H9 (cell line): ENCODE measurements around the gene PPP1R2C. TPM values are rescaled to one million over a fixed set of nuclear protein-coding genes. Genes with fewer than 3 reads are reported as not detected.

ENCODE experiments used
- DNase-seq: peaks from one replicate; pipeline ENCODE4 v3.0.0-alpha.2; 2017
- H2AFZ ChIP-seq: one replicate; pipeline ENCODE4 v1.6.1; 2013; ENCODE audit warnings: mild to moderate bottlenecking, low read length, control low read depth, moderate library complexity
- H2AK5ac ChIP-seq: 2 replicates; pipeline ENCODE4 v1.6.1; 2013; ENCODE audit warnings: low read length, control low read depth, mixed read lengths; ENCODE audit not compliant: insufficient read length
- H2BK120ac ChIP-seq: one replicate; pipeline ENCODE4 v1.6.1; 2013; ENCODE audit warnings: low read depth, mild to moderate bottlenecking, low read length, control low read depth, inconsistent platforms; ENCODE audit not compliant: poor library complexity, severe bottlenecking
- H2BK12ac ChIP-seq: 2 replicates; pipeline ENCODE4 v1.6.1; 2013; ENCODE audit warnings: low read length, control low read depth, mixed read lengths, low read depth; ENCODE audit not compliant: insufficient read length
- H2BK15ac ChIP-seq: 2 replicates; pipeline ENCODE4 v1.6.1; 2013; ENCODE audit warnings: low read depth, low read length, control low read depth
- H2BK20ac ChIP-seq: one replicate; pipeline ENCODE4 v1.6.1; 2013; ENCODE audit warnings: low read depth, mild to moderate bottlenecking, low read length, control low read depth, inconsistent platforms; ENCODE audit not compliant: poor library complexity, severe bottlenecking
- H2BK5ac ChIP-seq: 2 replicates; pipeline ENCODE4 v1.6.1; 2013; ENCODE audit warnings: low read length, control low read depth, mixed read lengths; ENCODE audit not compliant: insufficient read length
- H3K14ac ChIP-seq: 2 replicates; pipeline ENCODE4 v1.6.1; 2013; ENCODE audit warnings: low read length, control low read depth; ENCODE audit not compliant: insufficient read depth
- H3K18ac ChIP-seq: 2 replicates; pipeline ENCODE4 v1.6.1; 2013; ENCODE audit warnings: low read depth, mild to moderate bottlenecking, mixed read lengths, low read length, control low read depth; ENCODE audit not compliant: insufficient read length
- H3K23ac ChIP-seq: 2 replicates; pipeline ENCODE4 v1.6.1; 2013; ENCODE audit warnings: low read length, control low read depth, mixed read lengths, low read depth; ENCODE audit not compliant: insufficient read length
- H3K23me2 ChIP-seq: 2 replicates; pipeline ENCODE4 v1.6.1; 2013; ENCODE audit warnings: low read depth, mild to moderate bottlenecking, mixed read lengths, low read length, control low read depth; ENCODE audit not compliant: insufficient read length, poor library complexity, severe bottlenecking
- H3K27ac ChIP-seq: 2 replicates; pipeline ENCODE4 v1.5.1; 2013; ENCODE audit warnings: low read length, control low read depth, mixed read lengths, low read depth; ENCODE audit not compliant: insufficient read length
- H3K27me3 ChIP-seq: 2 replicates; pipeline ENCODE4 v1.6.1; 2013; ENCODE audit warnings: low read length, control low read depth, inconsistent platforms; ENCODE audit not compliant: insufficient read depth
- H3K4ac ChIP-seq: 2 replicates; pipeline ENCODE4 v1.6.1; 2013; ENCODE audit warnings: low read depth, mild to moderate bottlenecking, control low read depth, inconsistent platforms, low read length, moderate library complexity
- H3K4me1 ChIP-seq: 2 replicates; pipeline ENCODE4 v1.6.1; 2013; ENCODE audit warnings: low read length, control low read depth, inconsistent platforms; ENCODE audit not compliant: insufficient read depth
- H3K4me2 ChIP-seq: 2 replicates; pipeline ENCODE4 v1.6.1; 2013; ENCODE audit warnings: low read length, control low read depth, mixed read lengths; ENCODE audit not compliant: insufficient read length, insufficient read depth
- H3K56ac ChIP-seq: 2 replicates; pipeline ENCODE4 v1.6.1; 2013; ENCODE audit warnings: low read depth, mild to moderate bottlenecking, mixed read lengths, low read length, control low read depth; ENCODE audit not compliant: insufficient read length
- H3K79me1 ChIP-seq: 2 replicates; pipeline ENCODE4 v1.6.1; 2013; ENCODE audit warnings: low read depth, mild to moderate bottlenecking, moderate library complexity, low read length, control low read depth, inconsistent platforms; ENCODE audit not compliant: insufficient read depth, poor library complexity, severe bottlenecking
- H3K79me2 ChIP-seq: 2 replicates; pipeline ENCODE4 v1.6.1; 2013; ENCODE audit warnings: low read length, control low read depth, inconsistent platforms; ENCODE audit not compliant: insufficient read depth
- H3K9ac ChIP-seq: 2 replicates; pipeline ENCODE4 v1.6.1; 2013; ENCODE audit warnings: low read length, control low read depth, mixed read lengths; ENCODE audit not compliant: insufficient read length; ENCODE audit errors: extremely low read depth
- H3K9me3 ChIP-seq: one replicate; pipeline ENCODE4 v1.6.1; 2013; ENCODE audit warnings: low read depth, low read length, inconsistent platforms; ENCODE audit not compliant: control insufficient read depth
- H3T11ph ChIP-seq: one replicate; pipeline ENCODE4 v1.6.1; 2013; ENCODE audit warnings: mild to moderate bottlenecking, low read length, control low read depth, inconsistent platforms
- H4K20me1 ChIP-seq: one replicate; pipeline ENCODE4 v1.6.1; 2013; ENCODE audit not compliant: control insufficient read depth, insufficient read length, insufficient read depth
- H4K5ac ChIP-seq: 2 replicates; pipeline ENCODE4 v1.6.1; 2013; ENCODE audit warnings: low read depth, mild to moderate bottlenecking, mixed read lengths, low read length, control low read depth; ENCODE audit not compliant: insufficient read length
- H4K8ac ChIP-seq: replicated peaks from 2 replicates; pipeline ENCODE4 v1.6.1; 2013; ENCODE audit warnings: low read length, control low read depth, mixed read lengths, low read depth; ENCODE audit not compliant: insufficient read length
- H4K91ac ChIP-seq: 2 replicates; pipeline ENCODE4 v1.6.1; 2013; ENCODE audit warnings: low read depth, mild to moderate bottlenecking, moderate library complexity, mixed read lengths, low read length, control low read depth; ENCODE audit not compliant: insufficient read length
- H3K27ac Mint-ChIP-seq, 3 experiments: 2 replicates in 2 of 3; 3 replicates in 1 of 3; pipeline ENCODE4 v1.8.0; 2020 to 2021; ENCODE audit warnings: mixed read lengths in 3 of 3, mild to moderate bottlenecking in 1 of 3, moderate library complexity in 1 of 3
- H3K27me3 Mint-ChIP-seq: 2 replicates; pipeline ENCODE4 v1.8.0; 2021; ENCODE audit warnings: low read depth, mild to moderate bottlenecking, moderate library complexity, mixed read lengths
- H3K36me3 Mint-ChIP-seq, 3 experiments: 2 replicates in 2 of 3; 3 replicates in 1 of 3; pipeline ENCODE4 v1.8.0; 2020 to 2021; ENCODE audit warnings: low read depth in 3 of 3, mixed read lengths in 3 of 3; ENCODE audit not compliant: insufficient read depth in 1 of 3
- H3K4me1 Mint-ChIP-seq, 2 experiments: 2 replicates each; pipeline ENCODE4 v1.8.0; 2020; ENCODE audit warnings: mixed read lengths in 2 of 2
- H3K4me3 Mint-ChIP-seq, 2 experiments: 2 replicates in 1 of 2; 3 replicates in 1 of 2; pipeline ENCODE4 v1.8.0; 2020 to 2021; ENCODE audit warnings: mild to moderate bottlenecking in 2 of 2, mixed read lengths in 2 of 2, moderate library complexity in 1 of 2
- H3K9me3 Mint-ChIP-seq, 2 experiments: 2 replicates in 1 of 2; 3 replicates in 1 of 2; pipeline ENCODE4 v1.8.0; 2020; ENCODE audit warnings: mild to moderate bottlenecking in 2 of 2, mixed read lengths in 2 of 2, moderate library complexity in 1 of 2
- WGBS: extraction: QIAGEN DNeasy Blood & Tissue Kit; methylation state at CpG from one replicate; pipeline ENCODE4 v1.1.7; 2013; ENCODE audit warnings: missing lambda C conversion rate, low lambda C conversion rate, mixed read lengths; ENCODE audit not compliant: insufficient read length; ENCODE audit errors: extremely low coverage; 5-methylcytosine and 5-hydroxymethylcytosine counted together
- total RNA-seq: library from RNA; stranded (reverse); gene quantifications from 2 replicates; pipeline ENCODE4 v1.2.1, GENCODE V29; 2021
- TF ChIP-seq, protein P1 (sequence below): fragments of 200-600 bp; sonication (generic); conservative IDR thresholded peaks from 3 replicates; pipeline ENCODE4 v1.8.0; 2021; ENCODE audit warnings: antibody characterized with exemption, mild to moderate bottlenecking

The PPP1R2C gene
- total RNA-seq, 1 experiment from 2014 or later: not detected

GRCh38 chrX:42797651-42798269 is 19.8 kb upstream of the PPP1R2C start:
- Histone ChIP-seq H4K5ac (no peak overlapping the region), H3K14ac (no peak overlapping the region), H3K79me1 (no peaks in the 10 kb centered on the region), H3K18ac (no peak overlapping the region), H3K4ac (no peak overlapping the region), H2BK15ac (no peak overlapping the region), H3K27me3 (no peaks in the 10 kb centered on the region), H3K79me2 (no peaks in the 10 kb centered on the region), H3K9me3 (peaks cover 13% of the 10 kb centered on the region), H3K9ac (no peak overlapping the region), H3K4me1 (no peaks in the 10 kb centered on the region; the same call in 1 of the 2 replicates), H4K91ac (no peak overlapping the region), H4K20me1 (no peaks in the 10 kb centered on the region), H3K23ac (no peak overlapping the region), H2AK5ac (no peak overlapping the region), H3K4me2 (no peak overlapping the region), H2BK120ac (no peak overlapping the region), H3K27ac (no peak overlapping the region), H4K8ac (no peak overlapping the region), H2AFZ (no peak overlapping the region), H2BK5ac (no peak overlapping the region), H2BK12ac (no peak overlapping the region), H3T11ph (no peak overlapping the region), H3K23me2 (no peaks in the 10 kb centered on the region), H2BK20ac (no peak overlapping the region), H3K56ac (no peak overlapping the region)
- Mint-ChIP-seq H3K27ac (no peak overlapping the region), H3K36me3 (peaks cover 34 to 58% (median 36%) of the 10 kb centered on the region in 3 experiments), H3K4me3 (no peak overlapping the region), H3K4me1 (peaks cover 4 to 7% of the 10 kb centered on the region in 2 experiments), H3K9me3 (peaks cover 41 to 63% of the 10 kb centered on the region in 2 experiments), H3K27me3 (no peaks in the 10 kb centered on the region; the same call in 1 of the 2 replicates)
- DNase-seq: no peak
- TF ChIP-seq, protein P1, sequence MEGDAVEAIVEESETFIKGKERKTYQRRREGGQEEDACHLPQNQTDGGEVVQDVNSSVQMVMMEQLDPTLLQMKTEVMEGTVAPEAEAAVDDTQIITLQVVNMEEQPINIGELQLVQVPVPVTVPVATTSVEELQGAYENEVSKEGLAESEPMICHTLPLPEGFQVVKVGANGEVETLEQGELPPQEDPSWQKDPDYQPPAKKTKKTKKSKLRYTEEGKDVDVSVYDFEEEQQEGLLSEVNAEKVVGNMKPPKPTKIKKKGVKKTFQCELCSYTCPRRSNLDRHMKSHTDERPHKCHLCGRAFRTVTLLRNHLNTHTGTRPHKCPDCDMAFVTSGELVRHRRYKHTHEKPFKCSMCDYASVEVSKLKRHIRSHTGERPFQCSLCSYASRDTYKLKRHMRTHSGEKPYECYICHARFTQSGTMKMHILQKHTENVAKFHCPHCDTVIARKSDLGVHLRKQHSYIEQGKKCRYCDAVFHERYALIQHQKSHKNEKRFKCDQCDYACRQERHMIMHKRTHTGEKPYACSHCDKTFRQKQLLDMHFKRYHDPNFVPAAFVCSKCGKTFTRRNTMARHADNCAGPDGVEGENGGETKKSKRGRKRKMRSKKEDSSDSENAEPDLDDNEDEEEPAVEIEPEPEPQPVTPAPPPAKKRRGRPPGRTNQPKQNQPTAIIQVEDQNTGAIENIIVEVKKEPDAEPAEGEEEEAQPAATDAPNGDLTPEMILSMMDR: no peak
- no CpG with 5 or more reads among the region's 9 CpGs for WGBS
